ENCODE data around the gene ACTG1.
A peak's percentile ranks its signal among the peaks of the same experiment; 100 is the strongest.

The ACTG1 gene

GRCh38 chr17:81482673-81483072, 29.9 kb downstream of the ACTG1 start:
- FAIRE-seq (no peak), DNase-seq (ENCODE audit: low spot score) (no peak)

GRCh38 chr17:81481815-81482505, 30.6 kb downstream of the ACTG1 start:
- DNase-seq (ENCODE audit: low spot score) (no peak), FAIRE-seq (no peak)

GRCh38 chr17:81481073-81481799, 31.4 kb downstream of the ACTG1 start:
- DNase-seq (ENCODE audit: low spot score) = no peak
- FAIRE-seq = no peak

- DNase-seq (ENCODE audit: low spot score) (peak; percentile 76), FAIRE-seq (peak; percentile 98)
These were observed 32.2 kb downstream of the ACTG1 start for GRCh38 chr17:81480140-81481072.

GRCh38 chr17:81479175-81480071, 33.2 kb downstream of the ACTG1 start:
- FAIRE-seq (no peak), DNase-seq (ENCODE audit: low spot score) (no peak)

- DNase-seq (ENCODE audit: low spot score) (no peak), FAIRE-seq (peak; percentile 93)
These were observed 34.5 kb downstream of the ACTG1 start for GRCh38 chr17:81478119-81478518.

GRCh38 chr17:81477173-81477572, 35.4 kb downstream of the ACTG1 start:
- FAIRE-seq (no peak), DNase-seq (ENCODE audit: low spot score) (no peak)

- DNase-seq (ENCODE audit: low spot score) (no peak), FAIRE-seq (peak; percentile 62)
These were observed 36.0 kb downstream of the ACTG1 start for GRCh38 chr17:81476635-81477034.

- no peak for DNase-seq (ENCODE audit: low spot score)
- no peak for FAIRE-seq
These were observed 36.5 kb downstream of the ACTG1 start for GRCh38 chr17:81476097-81476496.

GRCh38 chr17:81474958-81475357, 37.6 kb downstream of the ACTG1 start:
- FAIRE-seq (peak; percentile 48), DNase-seq (ENCODE audit: low spot score) (no peak)

GRCh38 chr17:81473019-81473418, 39.6 kb downstream of the ACTG1 start:
- FAIRE-seq = no peak
- no peak for DNase-seq (ENCODE audit: low spot score)

- DNase-seq (ENCODE audit: low spot score) = peak; percentile 52
- FAIRE-seq = no peak
These were observed 40.7 kb downstream of the ACTG1 start for GRCh38 chr17:81471818-81472456.

GRCh38 chr17:81470944-81471817, 41.4 kb downstream of the ACTG1 start:
- FAIRE-seq = no peak
- DNase-seq (ENCODE audit: low spot score) = no peak

- DNase-seq (ENCODE audit: low spot score) (no peak), FAIRE-seq (peak; percentile 72)
These were observed 42.2 kb downstream of the ACTG1 start for GRCh38 chr17:81470270-81470943.

- no peak for DNase-seq (ENCODE audit: low spot score)
- FAIRE-seq = no peak
These were observed 43.3 kb downstream of the ACTG1 start for GRCh38 chr17:81469266-81469665.

GRCh38 chr17:81468770-81469121, 43.9 kb downstream of the ACTG1 start:
- FAIRE-seq = no peak
- DNase-seq (ENCODE audit: low spot score) = no peak

- no peak for FAIRE-seq
- DNase-seq (ENCODE audit: low spot score) = no peak
These were observed 44.4 kb downstream of the ACTG1 start for GRCh38 chr17:81468111-81468769.
